HepG2 (cell line): Measurements from ENCODE around the gene FRG1. TPM values are rescaled to one million over a fixed set of nuclear protein-coding genes. Genes with fewer than 3 reads are reported as not detected.

Source experiments
- ARHGAP35 ChIP-seq: sonication (generic); formaldehyde crosslinking; IDR thresholded peaks from 2 replicates; pipeline ENCODE4 v1.9.0; 2022; ENCODE audit warnings: mild to moderate bottlenecking, inconsistent platforms, moderate library complexity, missing genetic modification reagents, borderline replicate concordance
- ELF4 ChIP-seq: sonication (generic); formaldehyde crosslinking; IDR thresholded peaks from 2 replicates; pipeline ENCODE4 v1.5.0; 2020; ENCODE audit warnings: missing genetic modification reagents, mild to moderate bottlenecking, moderate library complexity, borderline replicate concordance
- MBD4 ChIP-seq: IDR thresholded peaks from 2 replicates; pipeline ENCODE4 v1.6.1; 2012; ENCODE audit warnings: low read length, inconsistent platforms, borderline replicate concordance
- NBN ChIP-seq: fragments of 450-650 bp; conservative IDR thresholded peaks from 2 replicates; pipeline ENCODE4 v1.6.1; 2017
- NR2C2 ChIP-seq: sonication (generic); formaldehyde crosslinking; IDR thresholded peaks from 2 replicates; pipeline ENCODE4 v1.4.0; 2020; ENCODE audit warnings: missing genetic modification reagents, mild to moderate bottlenecking, moderate library complexity, borderline replicate concordance
- POGZ ChIP-seq: sonication (generic); formaldehyde crosslinking; IDR thresholded peaks from 2 replicates; pipeline ENCODE4 v1.4.0; 2020; ENCODE audit warnings: mild to moderate bottlenecking, missing genetic modification reagents
- POLR2A ChIP-seq, 2 experiments: IDR thresholded peaks; 2 replicates each; pipeline ENCODE4 v1.6.1; 2011; ENCODE audit warnings: low read depth in 2 of 2, low read length in 2 of 2, mild to moderate bottlenecking in 1 of 2, moderate library complexity in 1 of 2; ENCODE audit not compliant: insufficient read depth in 1 of 2
- SUZ12 ChIP-seq: fragments of 150-350 bp; IDR thresholded peaks from 2 replicates; pipeline ENCODE4 v1.6.1; 2014; ENCODE audit warnings: low read depth, low read length
- THAP11 ChIP-seq: IDR thresholded peaks from 2 replicates; pipeline ENCODE4 v1.6.1; 2016; ENCODE audit warnings: missing biosample characterization, missing genetic modification reagents
- ZFX ChIP-seq: sonication (generic); formaldehyde crosslinking; IDR thresholded peaks from 2 replicates; pipeline ENCODE4 v1.4.0; 2020; ENCODE audit warnings: mild to moderate bottlenecking, low read depth, missing genetic modification reagents, moderate library complexity
- ZNF24 ChIP-seq: fragments of 450-650 bp; IDR thresholded peaks from 2 replicates; pipeline ENCODE4 v1.6.1; 2017; ENCODE audit warnings: antibody characterized with exemption, mild to moderate bottlenecking
- ZNF556 ChIP-seq: sonication (generic); formaldehyde crosslinking; IDR thresholded peaks from 2 replicates; pipeline ENCODE4 v1.4.0; 2020; ENCODE audit warnings: mild to moderate bottlenecking, missing genetic modification reagents, borderline replicate concordance
- ZNF780A ChIP-seq: sonication (generic); formaldehyde crosslinking; IDR thresholded peaks from 2 replicates; pipeline ENCODE4 v1.8.0; 2022; ENCODE audit warnings: mild to moderate bottlenecking, missing genetic modification reagents, moderate library complexity
- polyA plus RNA-seq, 8 experiments: library from polyadenylated mRNA; depleted of rRNA in 3 of 8; stranded (reverse) in 7 of 8; unstranded in 1 of 8; fragments of >200 nt; fragmentation: Illumina TruSeq in 4 of 8; extraction: Trizol in 4 of 8; gene quantifications; 2 replicates each; pipeline versions ENCODE4 v1.2.1 to v1.2.3, GENCODE V29; 2011 to 2016; ENCODE audit warnings: low read depth in 4 of 8, missing spikeins in 1 of 8, mixed read lengths in 1 of 8; ENCODE audit not compliant: insufficient read depth in 1 of 8
- total RNA-seq, 5 experiments: library from RNA; depleted of rRNA; stranded (reverse); fragments of >200 nt; fragmentation: Illumina TruSeq; extraction: Trizol; gene quantifications; 2 replicates each; pipeline ENCODE4 v1.2.3, GENCODE V29; 2016; ENCODE audit warnings: low read depth in 1 of 5
- TF ChIP-seq, protein P1 (sequence below): sonication (generic); formaldehyde crosslinking; IDR thresholded peaks from 2 replicates; pipeline ENCODE4 v1.5.1; 2020; ENCODE audit warnings: mild to moderate bottlenecking, missing genetic modification reagents, moderate library complexity
- TF ChIP-seq, protein P2 (sequence below): sonication (generic); formaldehyde crosslinking; conservative IDR thresholded peaks from 2 replicates; pipeline ENCODE4 v1.8.1; 2023; ENCODE audit warnings: missing genetic modification reagents
- TF ChIP-seq, protein P3 (sequence below): sonication (generic); formaldehyde crosslinking; IDR thresholded peaks from 2 replicates; pipeline ENCODE4 v1.8.0; 2022; ENCODE audit warnings: mild to moderate bottlenecking, missing genetic modification reagents
- TF ChIP-seq, protein P4 (sequence below): sonication (generic); formaldehyde crosslinking; IDR thresholded peaks from 2 replicates; pipeline ENCODE4 v1.5.1; 2020; ENCODE audit warnings: missing genetic modification reagents, mild to moderate bottlenecking, borderline replicate concordance
- TF ChIP-seq, protein P5 (sequence below): sonication (generic); formaldehyde crosslinking; IDR thresholded peaks from 2 replicates; pipeline ENCODE4 v1.4.0; 2020; ENCODE audit warnings: mild to moderate bottlenecking, missing genetic modification reagents

FRG1 gene
- total and polyA plus RNA-seq, 2 of the 13 experiments (the other 11 are each of a cell fraction or from before 2014, with no cell fraction given), result 5.7 to 42.6 TPM

DNA sequence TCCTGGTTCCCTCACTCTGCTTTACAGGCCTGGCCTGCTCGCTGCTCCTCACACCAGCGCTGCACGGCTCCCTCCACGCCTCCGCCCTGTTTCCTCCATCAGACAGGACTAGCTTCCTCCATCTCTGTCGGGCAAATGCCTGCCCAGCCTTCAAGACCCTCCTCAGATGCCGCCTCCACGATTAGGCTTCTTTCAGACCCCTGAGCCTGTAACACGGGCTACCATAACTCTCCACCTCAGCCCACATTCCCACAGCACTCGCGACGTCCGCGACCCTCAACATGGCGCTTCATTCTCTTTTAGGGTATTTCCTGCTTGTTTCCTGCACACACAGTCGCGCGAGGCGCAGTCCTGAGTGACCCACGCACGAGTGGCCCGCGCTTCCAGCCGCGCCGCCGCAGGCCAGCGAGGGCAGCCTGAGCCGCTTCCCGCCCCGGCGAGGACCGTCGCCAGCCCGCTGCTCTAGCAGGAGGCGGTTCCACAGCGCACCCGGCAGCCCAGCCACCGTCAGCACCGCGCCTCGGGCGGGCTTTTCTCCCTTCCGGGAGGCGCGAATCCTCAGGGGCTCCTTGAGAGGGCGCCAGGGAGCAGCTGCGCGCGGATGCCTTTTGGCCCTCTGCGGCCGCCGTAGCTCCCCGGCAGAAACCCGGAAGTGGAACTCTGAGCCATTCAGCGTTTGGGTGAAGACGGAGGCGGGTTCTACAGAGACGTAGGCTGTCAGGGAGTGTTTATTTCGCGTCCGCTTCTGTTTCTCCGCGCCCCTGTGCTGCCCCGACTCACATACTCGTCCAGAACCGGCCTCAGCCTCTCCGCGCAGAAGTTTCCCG lies at the start of gene FRG1 (continued):
- TF ChIP-seq, protein P1, sequence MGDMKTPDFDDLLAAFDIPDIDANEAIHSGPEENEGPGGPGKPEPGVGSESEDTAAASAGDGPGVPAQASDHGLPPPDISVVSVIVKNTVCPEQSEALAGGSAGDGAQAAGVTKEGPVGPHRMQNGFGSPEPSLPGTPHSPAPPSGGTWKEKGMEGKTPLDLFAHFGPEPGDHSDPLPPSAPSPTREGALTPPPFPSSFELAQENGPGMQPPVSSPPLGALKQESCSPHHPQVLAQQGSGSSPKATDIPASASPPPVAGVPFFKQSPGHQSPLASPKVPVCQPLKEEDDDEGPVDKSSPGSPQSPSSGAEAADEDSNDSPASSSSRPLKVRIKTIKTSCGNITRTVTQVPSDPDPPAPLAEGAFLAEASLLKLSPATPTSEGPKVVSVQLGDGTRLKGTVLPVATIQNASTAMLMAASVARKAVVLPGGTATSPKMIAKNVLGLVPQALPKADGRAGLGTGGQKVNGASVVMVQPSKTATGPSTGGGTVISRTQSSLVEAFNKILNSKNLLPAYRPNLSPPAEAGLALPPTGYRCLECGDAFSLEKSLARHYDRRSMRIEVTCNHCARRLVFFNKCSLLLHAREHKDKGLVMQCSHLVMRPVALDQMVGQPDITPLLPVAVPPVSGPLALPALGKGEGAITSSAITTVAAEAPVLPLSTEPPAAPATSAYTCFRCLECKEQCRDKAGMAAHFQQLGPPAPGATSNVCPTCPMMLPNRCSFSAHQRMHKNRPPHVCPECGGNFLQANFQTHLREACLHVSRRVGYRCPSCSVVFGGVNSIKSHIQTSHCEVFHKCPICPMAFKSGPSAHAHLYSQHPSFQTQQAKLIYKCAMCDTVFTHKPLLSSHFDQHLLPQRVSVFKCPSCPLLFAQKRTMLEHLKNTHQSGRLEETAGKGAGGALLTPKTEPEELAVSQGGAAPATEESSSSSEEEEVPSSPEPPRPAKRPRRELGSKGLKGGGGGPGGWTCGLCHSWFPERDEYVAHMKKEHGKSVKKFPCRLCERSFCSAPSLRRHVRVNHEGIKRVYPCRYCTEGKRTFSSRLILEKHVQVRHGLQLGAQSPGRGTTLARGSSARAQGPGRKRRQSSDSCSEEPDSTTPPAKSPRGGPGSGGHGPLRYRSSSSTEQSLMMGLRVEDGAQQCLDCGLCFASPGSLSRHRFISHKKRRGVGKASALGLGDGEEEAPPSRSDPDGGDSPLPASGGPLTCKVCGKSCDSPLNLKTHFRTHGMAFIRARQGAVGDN (CRISPR knock-in tag), result peak; percentile 98
- TF ChIP-seq ELF4 (CRISPR knock-in tag) (peak; percentile 100), POLR2A (IDR thresholded peaks at IDR 0.05; ENCODE audit: insufficient read depth in 1 of 2, low read depth in 2 of 2, low read length in 2 of 2) (peak; percentile 47 to 67; a peak in 3 of 4 replicates), NBN (no peak), POGZ (CRISPR knock-in tag) (peak; percentile 98), MBD4 (no peak), THAP11 (CRISPR knock-in tag) (peak; percentile 94), ARHGAP35 (CRISPR knock-in tag) (peak; percentile 65; the same call in 1 of the 2 replicates), ZFX (CRISPR knock-in tag) (peak; percentile 69), ZNF780A (CRISPR knock-in tag) (no peak), ZNF556 (CRISPR knock-in tag) (peak; percentile 84; the same call in 1 of the 2 replicates), SUZ12 (no peak; the same call in 1 of the 2 replicates), NR2C2 (CRISPR knock-in tag) (peak; percentile 98), ZNF24 (peak; percentile 73)
- TF ChIP-seq, protein P2, sequence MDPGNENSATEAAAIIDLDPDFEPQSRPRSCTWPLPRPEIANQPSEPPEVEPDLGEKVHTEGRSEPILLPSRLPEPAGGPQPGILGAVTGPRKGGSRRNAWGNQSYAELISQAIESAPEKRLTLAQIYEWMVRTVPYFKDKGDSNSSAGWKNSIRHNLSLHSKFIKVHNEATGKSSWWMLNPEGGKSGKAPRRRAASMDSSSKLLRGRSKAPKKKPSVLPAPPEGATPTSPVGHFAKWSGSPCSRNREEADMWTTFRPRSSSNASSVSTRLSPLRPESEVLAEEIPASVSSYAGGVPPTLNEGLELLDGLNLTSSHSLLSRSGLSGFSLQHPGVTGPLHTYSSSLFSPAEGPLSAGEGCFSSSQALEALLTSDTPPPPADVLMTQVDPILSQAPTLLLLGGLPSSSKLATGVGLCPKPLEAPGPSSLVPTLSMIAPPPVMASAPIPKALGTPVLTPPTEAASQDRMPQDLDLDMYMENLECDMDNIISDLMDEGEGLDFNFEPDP (CRISPR knock-in tag), result no peak
- TF ChIP-seq, protein P3, sequence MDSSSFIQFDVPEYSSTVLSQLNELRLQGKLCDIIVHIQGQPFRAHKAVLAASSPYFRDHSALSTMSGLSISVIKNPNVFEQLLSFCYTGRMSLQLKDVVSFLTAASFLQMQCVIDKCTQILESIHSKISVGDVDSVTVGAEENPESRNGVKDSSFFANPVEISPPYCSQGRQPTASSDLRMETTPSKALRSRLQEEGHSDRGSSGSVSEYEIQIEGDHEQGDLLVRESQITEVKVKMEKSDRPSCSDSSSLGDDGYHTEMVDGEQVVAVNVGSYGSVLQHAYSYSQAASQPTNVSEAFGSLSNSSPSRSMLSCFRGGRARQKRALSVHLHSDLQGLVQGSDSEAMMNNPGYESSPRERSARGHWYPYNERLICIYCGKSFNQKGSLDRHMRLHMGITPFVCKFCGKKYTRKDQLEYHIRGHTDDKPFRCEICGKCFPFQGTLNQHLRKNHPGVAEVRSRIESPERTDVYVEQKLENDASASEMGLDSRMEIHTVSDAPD, result peak; percentile 85
- TF ChIP-seq, protein P4, sequence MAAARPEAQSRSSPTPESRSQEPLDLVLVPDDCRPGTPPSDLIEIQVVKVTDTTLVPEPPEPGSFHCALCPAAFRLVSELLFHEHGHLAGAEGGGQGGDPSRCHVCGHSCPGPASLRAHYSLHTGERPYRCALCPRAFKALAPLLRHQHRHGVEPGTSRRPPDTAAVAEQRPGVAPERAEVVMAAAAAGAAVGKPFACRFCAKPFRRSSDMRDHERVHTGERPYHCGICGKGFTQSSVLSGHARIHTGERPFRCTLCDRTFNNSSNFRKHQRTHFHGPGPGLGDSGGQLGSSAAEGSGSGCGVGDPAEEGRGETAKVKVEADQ (CRISPR knock-in tag), result peak; percentile 92; the same call in 1 of the 2 replicates
- TF ChIP-seq, protein P5, sequence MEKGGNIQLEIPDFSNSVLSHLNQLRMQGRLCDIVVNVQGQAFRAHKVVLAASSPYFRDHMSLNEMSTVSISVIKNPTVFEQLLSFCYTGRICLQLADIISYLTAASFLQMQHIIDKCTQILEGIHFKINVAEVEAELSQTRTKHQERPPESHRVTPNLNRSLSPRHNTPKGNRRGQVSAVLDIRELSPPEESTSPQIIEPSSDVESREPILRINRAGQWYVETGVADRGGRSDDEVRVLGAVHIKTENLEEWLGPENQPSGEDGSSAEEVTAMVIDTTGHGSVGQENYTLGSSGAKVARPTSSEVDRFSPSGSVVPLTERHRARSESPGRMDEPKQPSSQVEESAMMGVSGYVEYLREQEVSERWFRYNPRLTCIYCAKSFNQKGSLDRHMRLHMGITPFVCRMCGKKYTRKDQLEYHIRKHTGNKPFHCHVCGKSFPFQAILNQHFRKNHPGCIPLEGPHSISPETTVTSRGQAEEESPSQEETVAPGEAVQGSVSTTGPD (CRISPR knock-in tag), result no peak
